ENCODE measurements around the gene TPRX2.
A peak's percentile ranks its signal among the peaks of the same experiment; 100 is the strongest.
"Not testable (repeated sequence)": the region's sequence is repeated elsewhere in the genome, so short reads cannot be mapped to it uniquely, and the experiment has no call there.

The TPRX2 gene

GRCh38 chr19:47858646-47859285 lies at the start of gene TPRX2:
TSS of gene TPRX2 (plus strand) at chr19:47859235. CDS start at chr19:47859247, 12 bp downstream.
- not testable (repeated sequence) for DNase-seq (ENCODE audit: low read depth in 2 of 3, low spot score in 1 of 3)

GRCh38 chr19:47813304-47813994 lies 45.6 kb upstream of the TPRX2 start:
- peak; percentile 62 to 84 (median 80) for DNase-seq (ENCODE audit: low read depth in 2 of 3, low spot score in 1 of 3)

GRCh38 chr19:47813995-47814328 lies 45.1 kb upstream of the TPRX2 start:
- DNase-seq (ENCODE audit: low read depth in 2 of 3, low spot score in 1 of 3), result no peak

GRCh38 chr19:47816270-47816669 lies 42.8 kb upstream of the TPRX2 start:
- not testable (repeated sequence) for DNase-seq (ENCODE audit: low read depth in 2 of 3, low spot score in 1 of 3)

GRCh38 chr19:47818221-47818620 lies 40.8 kb upstream of the TPRX2 start:
- not testable (repeated sequence) for DNase-seq (ENCODE audit: low read depth in 2 of 3, low spot score in 1 of 3)

GRCh38 chr19:47819858-47820257 lies 39.2 kb upstream of the TPRX2 start:
- no peak for DNase-seq (ENCODE audit: low read depth in 2 of 3, low spot score in 1 of 3)

- DNase-seq (ENCODE audit: low read depth in 2 of 3, low spot score in 1 of 3), result no peak
Observed at GRCh38 chr19:47820410-47820809, 38.6 kb upstream of the TPRX2 start.

GRCh38 chr19:47821460-47822020 lies 37.5 kb upstream of the TPRX2 start, which contains the start of gene CRX:
TSS of gene CRX (plus strand) at chr19:47821937. CDS start at chr19:47834444, 12,507 bp downstream.
- DNase-seq (ENCODE audit: low read depth in 2 of 3, low spot score in 1 of 3), result no peak

GRCh38 chr19:47824396-47824795 lies 34.6 kb upstream of the TPRX2 start:
- no peak for DNase-seq (ENCODE audit: low read depth in 2 of 3, low spot score in 1 of 3)

- no peak for DNase-seq (ENCODE audit: low read depth in 2 of 3, low spot score in 1 of 3)
Observed at GRCh38 chr19:47826800-47827199, 32.2 kb upstream of the TPRX2 start.

GRCh38 chr19:47832723-47833122 lies 26.3 kb upstream of the TPRX2 start:
- DNase-seq (ENCODE audit: low read depth in 2 of 3, low spot score in 1 of 3), result no peak

GRCh38 chr19:47836038-47836437 lies 23.0 kb upstream of the TPRX2 start:
- no peak for DNase-seq (ENCODE audit: low read depth in 2 of 3, low spot score in 1 of 3)

GRCh38 chr19:47839411-47839810 lies 19.6 kb upstream of the TPRX2 start:
- DNase-seq (ENCODE audit: low read depth in 2 of 3, low spot score in 1 of 3), result no peak

- DNase-seq (ENCODE audit: low read depth in 2 of 3, low spot score in 1 of 3), result no peak
Observed at GRCh38 chr19:47839913-47840312, 19.1 kb upstream of the TPRX2 start.

GRCh38 chr19:47842941-47843340 lies 16.1 kb upstream of the TPRX2 start:
- DNase-seq (ENCODE audit: low read depth in 2 of 3, low spot score in 1 of 3), result no peak

- DNase-seq (ENCODE audit: low read depth in 2 of 3, low spot score in 1 of 3), result no peak
Observed at GRCh38 chr19:47848425-47848822, 10.6 kb upstream of the TPRX2 start.

- DNase-seq (ENCODE audit: low read depth in 2 of 3, low spot score in 1 of 3), result peak; percentile 27 to 47 (median 28)
Observed at GRCh38 chr19:47848823-47849473, 10.1 kb upstream of the TPRX2 start.

- DNase-seq (ENCODE audit: low read depth in 2 of 3, low spot score in 1 of 3), result no peak
Observed at GRCh38 chr19:47853003-47853402, 6.0 kb upstream of the TPRX2 start.

- DNase-seq (ENCODE audit: low read depth in 2 of 3, low spot score in 1 of 3), result no peak
Observed at GRCh38 chr19:47854459-47854858, 4.6 kb upstream of the TPRX2 start.

- not testable (repeated sequence) for DNase-seq (ENCODE audit: low read depth in 2 of 3, low spot score in 1 of 3)
Observed at GRCh38 chr19:47858231-47858630, 804 bp upstream of the TPRX2 start.

GRCh38 chr19:47859838-47860237 lies 803 bp downstream of the TPRX2 start:
- not testable (repeated sequence) for DNase-seq (ENCODE audit: low read depth in 2 of 3, low spot score in 1 of 3)

Measured in stimulated activated CD4-positive, alpha-beta T cell treated with anti-CD3 and anti-CD28 coated beads, Interleukin-12 subunit alpha, Interleukin-12 subunit beta, amount 100 ng/mL, for 48 hours (primary cell).